ENCODE data around the gene C2orf72.
"Not testable (repeated sequence)": the region's sequence is repeated elsewhere in the genome, so short reads cannot be mapped to it uniquely, and the experiment has no call there.

C2orf72 gene

DNA sequence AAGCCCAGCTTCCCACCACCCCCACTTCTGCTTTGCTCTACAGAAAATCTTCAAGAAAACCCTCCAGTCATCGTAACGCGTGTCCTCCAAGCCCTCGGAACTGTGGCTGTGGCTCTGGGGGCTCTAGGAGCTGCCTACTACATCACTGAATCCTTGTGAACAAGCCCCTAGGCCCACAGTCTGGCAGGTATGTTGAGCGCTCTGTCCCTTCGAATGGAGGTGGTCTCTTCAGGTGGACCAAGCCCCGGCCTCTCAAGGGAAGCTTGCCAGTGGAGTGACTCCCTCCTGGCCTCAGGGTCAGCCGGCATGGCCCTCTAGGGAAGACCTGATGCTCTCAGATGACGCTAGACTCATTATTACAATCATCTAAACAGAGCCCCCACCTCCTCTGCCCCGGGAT lies 34.7 kb upstream of the C2orf72 start:
- Histone ChIP-seq H3K4me1 (ENCODE audit: control insufficient read depth, insufficient read depth, low read length) (no peaks in the 10 kb centered on the region), H3K36me3 (ENCODE audit: control insufficient read depth, insufficient read depth, low read length) (no peaks in the 10 kb centered on the region), H3K9me3 (ENCODE audit: control insufficient read depth, insufficient read depth, low read length) (no peaks in the 10 kb centered on the region), H3K4me3 (ENCODE audit: low read depth, low read length) (no peak overlapping the region), H3K9ac (ENCODE audit: low read depth, low read length) (no peak overlapping the region), H3K27me3 (ENCODE audit: control insufficient read depth, insufficient read depth, low read length) (peaks cover 11% of the 10 kb centered on the region)

DNA sequence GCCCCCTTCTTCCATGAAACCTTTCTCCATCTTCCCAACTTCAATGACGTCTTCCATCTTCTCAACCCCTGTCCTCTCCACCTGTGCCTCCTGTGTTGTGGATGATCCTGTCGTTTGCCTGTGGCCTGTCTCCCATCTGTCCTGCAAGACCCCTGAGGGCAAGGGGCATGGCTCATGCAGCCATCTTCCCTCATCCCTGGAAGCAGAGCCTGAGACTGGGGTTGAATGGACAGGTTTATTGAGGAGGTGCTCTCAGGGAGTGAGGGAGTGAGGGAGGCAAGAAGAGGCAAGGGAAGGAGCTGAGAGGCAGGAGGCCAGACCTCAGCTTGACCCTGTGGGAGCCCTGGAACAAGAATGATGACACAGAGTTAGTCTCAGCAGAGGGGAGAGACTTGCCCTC lies 34.1 kb upstream of the C2orf72 start:
- Histone ChIP-seq H3K4me1 (ENCODE audit: control insufficient read depth, insufficient read depth, low read length) (no peaks in the 10 kb centered on the region), H3K36me3 (ENCODE audit: control insufficient read depth, insufficient read depth, low read length) (no peaks in the 10 kb centered on the region), H3K4me3 (ENCODE audit: low read depth, low read length) (no peak overlapping the region), H3K9me3 (ENCODE audit: control insufficient read depth, insufficient read depth, low read length) (no peaks in the 10 kb centered on the region), H3K27me3 (ENCODE audit: control insufficient read depth, insufficient read depth, low read length) (peaks cover 11% of the 10 kb centered on the region), H3K9ac (ENCODE audit: low read depth, low read length) (no peak overlapping the region)

DNA sequence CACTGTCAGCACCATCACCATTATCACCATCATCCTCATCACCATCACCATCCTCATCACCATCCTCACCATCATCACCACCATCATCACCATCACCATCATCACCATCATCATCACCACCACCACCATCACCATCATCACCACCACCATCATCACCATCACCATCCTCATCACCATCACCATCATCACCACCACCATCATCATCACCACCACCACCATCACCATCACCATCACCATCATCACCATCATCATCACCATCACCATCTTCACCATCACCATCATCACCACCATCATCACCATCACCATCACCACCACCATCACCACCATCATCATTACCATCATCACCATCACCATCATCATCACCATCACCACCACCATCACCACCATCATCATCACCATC lies 32.4 kb upstream of the C2orf72 start:
- H3K9me3 ChIP-seq (ENCODE audit: control insufficient read depth, insufficient read depth, low read length); H3K9ac ChIP-seq (ENCODE audit: low read depth, low read length); H3K27me3 ChIP-seq (ENCODE audit: control insufficient read depth, insufficient read depth, low read length); H3K4me1 ChIP-seq (ENCODE audit: control insufficient read depth, insufficient read depth, low read length); H3K4me3 ChIP-seq (ENCODE audit: low read depth, low read length); H3K36me3 ChIP-seq (ENCODE audit: control insufficient read depth, insufficient read depth, low read length): not testable (repeated sequence)

DNA sequence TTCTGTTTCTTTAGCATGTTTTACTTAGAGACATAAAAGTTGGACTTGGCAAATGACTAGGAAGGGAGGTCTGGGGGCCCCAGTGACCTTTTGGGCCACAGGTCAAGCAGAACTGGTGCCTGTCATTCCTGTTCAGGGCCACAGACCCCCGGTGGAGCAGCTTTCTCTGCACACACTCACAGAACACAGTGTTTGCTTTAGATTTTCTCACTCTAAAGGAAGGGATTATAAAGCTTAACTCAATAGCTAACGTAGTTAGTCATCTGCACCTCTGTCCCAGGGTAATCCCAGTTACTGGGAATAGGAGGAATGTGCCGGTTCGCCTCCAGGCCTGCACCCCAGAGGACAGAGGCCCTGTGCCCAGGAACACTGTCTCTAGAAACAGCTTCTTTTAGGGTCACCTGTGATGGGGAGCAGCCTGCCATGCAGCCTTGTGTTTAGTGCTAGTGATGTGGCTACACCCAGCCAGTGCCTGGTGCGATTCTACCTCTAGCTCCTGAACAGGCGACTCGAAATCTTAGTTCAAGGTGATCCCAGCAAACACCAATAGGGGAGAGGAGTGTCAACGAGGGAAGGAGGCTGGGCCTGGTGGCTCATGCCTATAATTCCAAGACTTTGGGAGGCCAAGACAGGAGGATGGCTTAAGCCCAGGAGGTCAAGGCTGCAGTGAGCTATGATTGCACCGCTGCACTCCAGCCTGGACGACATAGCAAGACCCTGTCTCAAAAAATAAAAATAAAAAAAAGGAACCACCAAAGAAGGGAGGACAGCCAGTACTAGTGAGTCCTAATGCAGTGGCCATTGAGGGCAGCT lies 29.8 kb upstream of the C2orf72 start:
- Histone ChIP-seq H3K27me3 (ENCODE audit: control insufficient read depth, insufficient read depth, low read length) (peaks cover 3% of the 10 kb centered on the region), H3K36me3 (ENCODE audit: control insufficient read depth, insufficient read depth, low read length) (no peaks in the 10 kb centered on the region), H3K4me3 (ENCODE audit: low read depth, low read length) (no peak overlapping the region), H3K4me1 (ENCODE audit: control insufficient read depth, insufficient read depth, low read length) (no peaks in the 10 kb centered on the region), H3K9ac (ENCODE audit: low read depth, low read length) (no peak overlapping the region), H3K9me3 (ENCODE audit: control insufficient read depth, insufficient read depth, low read length) (no peaks in the 10 kb centered on the region)

DNA sequence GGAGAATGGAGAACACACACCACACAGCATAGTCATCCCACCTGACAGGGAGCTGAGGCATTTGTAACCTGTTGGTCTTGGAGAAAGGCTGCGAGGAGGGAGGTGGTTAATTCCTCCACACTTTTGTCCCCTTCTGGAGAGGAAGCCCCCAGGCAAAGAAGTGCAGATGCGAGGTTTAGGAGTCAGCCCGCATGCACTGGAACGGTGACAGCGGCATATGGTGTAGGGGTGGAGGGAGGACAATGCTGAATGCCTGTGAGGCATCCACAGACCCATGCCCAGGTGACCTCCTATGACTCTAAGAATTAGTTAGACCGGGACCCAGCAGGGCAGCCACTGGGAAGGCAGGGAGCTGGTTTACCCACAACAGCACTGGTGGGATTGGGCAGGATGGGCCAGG lies 29.2 kb upstream of the C2orf72 start:
- no peaks in the 10 kb centered on the region for H3K36me3 ChIP-seq (ENCODE audit: control insufficient read depth, insufficient read depth, low read length)
- H3K27me3 ChIP-seq (ENCODE audit: control insufficient read depth, insufficient read depth, low read length), result peaks cover 3% of the 10 kb centered on the region
- H3K9ac ChIP-seq (ENCODE audit: low read depth, low read length), result no peak overlapping the region
- no peaks in the 10 kb centered on the region for H3K4me1 ChIP-seq (ENCODE audit: control insufficient read depth, insufficient read depth, low read length)
- no peaks in the 10 kb centered on the region for H3K9me3 ChIP-seq (ENCODE audit: control insufficient read depth, insufficient read depth, low read length)
- H3K4me3 ChIP-seq (ENCODE audit: low read depth, low read length), result no peak overlapping the region

DNA sequence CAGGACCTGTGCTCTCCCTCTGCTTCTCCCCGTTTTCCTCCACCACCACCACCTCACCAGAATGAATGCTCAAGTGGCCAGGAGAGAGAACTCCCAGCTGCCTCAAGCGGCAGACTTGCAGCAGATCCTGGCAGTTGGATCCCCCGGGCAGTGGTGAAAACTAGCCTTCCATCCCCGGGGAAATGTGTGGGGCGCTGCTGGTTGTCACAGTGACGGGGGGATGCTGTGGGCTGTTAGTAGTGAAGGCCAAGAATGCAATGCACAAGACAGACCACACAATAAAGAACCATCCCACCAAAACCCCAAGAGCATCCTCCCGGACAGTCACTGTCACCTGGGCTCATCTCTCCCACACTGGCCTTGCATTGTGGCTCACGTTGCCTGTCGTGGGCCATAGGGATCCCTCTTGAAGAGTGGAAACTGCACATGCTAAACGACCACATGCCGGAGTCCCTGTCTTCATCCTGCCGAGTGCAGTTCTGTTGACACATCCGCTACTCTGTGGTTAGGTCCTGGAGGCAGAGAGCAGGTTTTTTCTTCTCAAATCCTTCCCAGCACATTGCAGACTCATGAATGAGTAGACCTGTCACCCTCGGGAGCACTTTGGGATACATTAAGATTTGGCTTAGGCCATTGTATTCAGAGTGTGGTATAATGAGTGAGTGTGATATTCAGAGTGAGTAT lies 27.9 kb upstream of the C2orf72 start:
- no peaks in the 10 kb centered on the region for H3K36me3 ChIP-seq (ENCODE audit: control insufficient read depth, insufficient read depth, low read length)
- H3K4me3 ChIP-seq (ENCODE audit: low read depth, low read length), result no peak overlapping the region
- H3K4me1 ChIP-seq (ENCODE audit: control insufficient read depth, insufficient read depth, low read length), result no peaks in the 10 kb centered on the region
- H3K27me3 ChIP-seq (ENCODE audit: control insufficient read depth, insufficient read depth, low read length), result peaks cover 3% of the 10 kb centered on the region
- no peak overlapping the region for H3K9ac ChIP-seq (ENCODE audit: low read depth, low read length)
- H3K9me3 ChIP-seq (ENCODE audit: control insufficient read depth, insufficient read depth, low read length), result no peaks in the 10 kb centered on the region

DNA sequence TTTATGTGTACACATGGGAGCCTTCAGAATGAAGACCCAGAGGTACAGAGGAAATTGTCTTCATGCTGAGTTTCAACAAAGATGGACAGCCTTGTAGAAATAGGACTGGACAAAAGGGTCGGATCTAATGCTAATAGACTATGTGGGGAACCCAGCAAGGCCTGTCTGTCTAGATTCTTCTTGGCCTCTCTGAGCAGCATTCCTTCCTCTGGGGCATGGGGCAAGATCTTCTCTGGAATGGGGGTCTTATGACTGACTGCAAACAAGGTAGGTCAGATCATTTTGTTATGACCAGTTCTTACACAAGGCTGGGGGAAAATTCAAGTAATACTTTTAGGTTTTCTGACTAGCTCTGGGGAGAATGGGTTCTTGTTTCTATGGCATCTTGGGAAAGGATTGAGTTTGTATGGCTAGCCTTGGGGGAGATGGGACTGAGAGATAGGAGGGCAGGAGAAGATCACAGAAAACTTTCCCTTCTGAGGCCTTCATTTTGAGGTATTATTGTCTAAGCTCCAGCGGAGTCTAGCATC lies 27.1 kb upstream of the C2orf72 start:
- no peak overlapping the region for H3K9ac ChIP-seq (ENCODE audit: low read depth, low read length)
- no peak overlapping the region for H3K4me3 ChIP-seq (ENCODE audit: low read depth, low read length)
- no peaks in the 10 kb centered on the region for H3K36me3 ChIP-seq (ENCODE audit: control insufficient read depth, insufficient read depth, low read length)
- no peaks in the 10 kb centered on the region for H3K9me3 ChIP-seq (ENCODE audit: control insufficient read depth, insufficient read depth, low read length)
- H3K4me1 ChIP-seq (ENCODE audit: control insufficient read depth, insufficient read depth, low read length), result no peaks in the 10 kb centered on the region
- H3K27me3 ChIP-seq (ENCODE audit: control insufficient read depth, insufficient read depth, low read length), result peaks cover 3% of the 10 kb centered on the region

DNA sequence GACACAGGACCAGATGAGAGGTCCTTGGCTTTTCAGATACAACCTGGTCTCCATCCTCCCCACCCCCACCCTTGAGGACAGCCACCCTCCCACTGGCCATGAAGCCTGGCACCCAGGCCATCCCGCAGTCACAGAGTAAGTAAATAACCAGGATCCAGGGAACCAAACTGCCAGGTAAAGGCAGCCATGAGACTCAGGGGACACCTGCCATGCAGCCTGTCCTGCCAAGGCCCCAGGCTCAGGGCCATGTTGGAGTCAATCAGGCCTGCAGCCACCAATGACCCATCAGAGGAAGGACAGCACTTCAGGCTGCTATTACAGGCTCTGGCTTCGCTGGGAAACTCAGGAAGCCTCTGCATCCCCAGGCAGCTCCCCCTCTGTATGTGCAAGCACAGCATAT lies 25.8 kb upstream of the C2orf72 start:
- Histone ChIP-seq H3K36me3 (ENCODE audit: control insufficient read depth, insufficient read depth, low read length) (no peaks in the 10 kb centered on the region), H3K4me1 (ENCODE audit: control insufficient read depth, insufficient read depth, low read length) (peaks cover 5% of the 10 kb centered on the region), H3K4me3 (ENCODE audit: low read depth, low read length) (no peak overlapping the region), H3K9ac (ENCODE audit: low read depth, low read length) (no peak overlapping the region), H3K9me3 (ENCODE audit: control insufficient read depth, insufficient read depth, low read length) (no peaks in the 10 kb centered on the region), H3K27me3 (ENCODE audit: control insufficient read depth, insufficient read depth, low read length) (peaks cover 3% of the 10 kb centered on the region)

DNA sequence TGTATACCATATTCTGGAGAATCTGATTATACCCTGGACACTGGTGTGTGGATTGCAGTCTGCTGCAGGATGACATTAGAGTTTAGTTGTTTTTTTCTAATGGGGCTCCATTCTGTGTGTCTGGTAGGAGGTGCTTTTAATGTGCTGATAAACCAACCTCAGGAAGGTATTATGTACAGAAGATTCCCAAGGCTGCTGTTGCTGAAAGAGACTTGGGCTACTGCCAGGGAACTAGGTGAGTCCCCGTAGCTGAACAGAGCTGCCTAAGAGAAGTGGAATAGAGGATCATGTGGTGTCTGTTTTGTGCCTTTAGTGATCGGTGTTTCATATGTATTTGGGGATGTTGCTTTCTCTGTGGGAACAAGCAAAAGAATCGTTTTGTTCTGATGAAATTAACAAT lies 24.9 kb upstream of the C2orf72 start:
- H3K27me3 ChIP-seq (ENCODE audit: control insufficient read depth, insufficient read depth, low read length), result peaks cover 3% of the 10 kb centered on the region
- H3K36me3 ChIP-seq (ENCODE audit: control insufficient read depth, insufficient read depth, low read length), result no peaks in the 10 kb centered on the region
- peaks cover 5% of the 10 kb centered on the region for H3K4me1 ChIP-seq (ENCODE audit: control insufficient read depth, insufficient read depth, low read length)
- H3K9ac ChIP-seq (ENCODE audit: low read depth, low read length), result no peak overlapping the region
- H3K4me3 ChIP-seq (ENCODE audit: low read depth, low read length), result no peak overlapping the region
- H3K9me3 ChIP-seq (ENCODE audit: control insufficient read depth, insufficient read depth, low read length), result no peaks in the 10 kb centered on the region

DNA sequence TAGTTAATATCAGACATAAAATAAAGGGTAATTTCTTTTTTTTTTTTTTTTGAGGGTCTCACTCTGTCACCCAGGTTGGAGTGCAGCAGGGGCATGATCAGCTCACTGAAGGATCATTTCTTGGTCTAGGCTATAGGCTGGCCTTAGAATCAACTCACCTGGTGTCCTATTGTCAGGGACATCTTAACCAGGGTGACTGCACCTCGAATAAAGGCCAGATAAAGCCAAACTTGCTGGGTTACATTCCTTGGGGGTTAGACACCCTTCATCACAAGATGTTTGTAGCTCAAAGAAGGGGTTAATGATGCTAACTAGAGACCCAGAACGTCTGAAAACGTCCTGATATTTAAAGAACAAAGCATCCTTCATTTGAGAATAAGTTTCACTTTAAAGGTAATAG lies 23.5 kb upstream of the C2orf72 start:
- peaks cover 5% of the 10 kb centered on the region for H3K4me1 ChIP-seq (ENCODE audit: control insufficient read depth, insufficient read depth, low read length)
- H3K27me3 ChIP-seq (ENCODE audit: control insufficient read depth, insufficient read depth, low read length), result peaks cover 2% of the 10 kb centered on the region
- no peaks in the 10 kb centered on the region for H3K36me3 ChIP-seq (ENCODE audit: control insufficient read depth, insufficient read depth, low read length)
- no peak overlapping the region for H3K4me3 ChIP-seq (ENCODE audit: low read depth, low read length)
- no peak overlapping the region for H3K9ac ChIP-seq (ENCODE audit: low read depth, low read length)
- H3K9me3 ChIP-seq (ENCODE audit: control insufficient read depth, insufficient read depth, low read length), result no peaks in the 10 kb centered on the region

DNA sequence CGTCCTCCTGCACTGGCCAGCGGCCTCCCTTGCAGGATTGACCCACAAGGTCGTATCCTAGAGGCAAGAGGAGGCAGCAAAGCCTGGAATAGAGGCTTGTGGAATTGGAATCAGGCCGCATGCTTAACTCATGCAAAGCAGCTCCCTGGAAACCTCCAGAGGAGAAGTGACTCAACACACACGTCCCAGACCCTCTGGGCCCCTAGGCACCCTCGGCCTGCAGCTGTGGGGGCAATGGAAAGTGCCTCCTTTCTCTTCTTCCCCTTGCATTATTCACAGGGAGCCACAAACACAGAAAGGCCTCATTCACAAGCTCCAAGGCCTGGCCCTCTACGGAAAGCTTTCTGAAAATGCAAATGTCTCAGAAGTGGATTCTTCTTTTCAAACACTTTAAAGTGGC lies 21.8 kb upstream of the C2orf72 start:
- Histone ChIP-seq H3K36me3 (ENCODE audit: control insufficient read depth, insufficient read depth, low read length) (no peaks in the 10 kb centered on the region), H3K4me1 (ENCODE audit: control insufficient read depth, insufficient read depth, low read length) (peaks cover 5% of the 10 kb centered on the region), H3K9ac (ENCODE audit: low read depth, low read length) (no peak overlapping the region), H3K27me3 (ENCODE audit: control insufficient read depth, insufficient read depth, low read length) (no peaks in the 10 kb centered on the region), H3K9me3 (ENCODE audit: control insufficient read depth, insufficient read depth, low read length) (no peaks in the 10 kb centered on the region), H3K4me3 (ENCODE audit: low read depth, low read length) (no peak overlapping the region)

DNA sequence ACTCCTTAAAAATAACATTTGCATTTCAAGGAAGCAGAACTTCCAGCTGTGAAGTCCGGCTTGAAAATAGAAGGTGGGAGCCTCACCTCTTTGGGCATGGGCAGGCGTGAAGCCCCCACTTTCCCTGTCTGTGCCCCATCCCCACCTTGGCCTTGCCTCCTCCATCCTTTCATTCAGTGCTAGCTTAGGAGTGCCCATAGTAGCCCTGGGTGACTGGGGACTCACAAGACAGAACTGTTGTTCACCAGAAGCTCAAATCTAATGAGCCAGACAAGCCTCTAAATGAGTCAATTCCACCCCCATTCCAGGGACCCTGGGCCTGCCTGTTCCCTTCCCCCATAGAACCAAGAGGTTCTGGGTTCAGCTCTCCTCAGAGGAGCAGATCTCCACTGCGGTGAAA lies 21.4 kb upstream of the C2orf72 start:
- Histone ChIP-seq H3K36me3 (ENCODE audit: control insufficient read depth, insufficient read depth, low read length) (no peaks in the 10 kb centered on the region), H3K9me3 (ENCODE audit: control insufficient read depth, insufficient read depth, low read length) (no peaks in the 10 kb centered on the region), H3K27me3 (ENCODE audit: control insufficient read depth, insufficient read depth, low read length) (no peaks in the 10 kb centered on the region), H3K4me1 (ENCODE audit: control insufficient read depth, insufficient read depth, low read length) (peaks cover 5% of the 10 kb centered on the region), H3K9ac (ENCODE audit: low read depth, low read length) (no peak overlapping the region), H3K4me3 (ENCODE audit: low read depth, low read length) (no peak overlapping the region)

All from iPS-15b (cell line).